GM18505 (cell line): ENCODE measurements around the gene MTIF3.
"Not testable (repeated sequence)": the region's sequence is repeated elsewhere in the genome, so short reads cannot be mapped to it uniquely, and the experiment has no call there.

ENCODE experiments used
- ATAC-seq: cut with Tn5 transposase; IDR thresholded peaks from one replicate; pipeline ENCODE4 v1.9.1; 2021; ENCODE audit not compliant: unreplicated experiment
- POLR2A ChIP-seq: IDR thresholded peaks from 4 replicates; pipeline ENCODE4 v1.6.1; 2011; ENCODE audit warnings: borderline replicate concordance; ENCODE audit not compliant: insufficient read depth, insufficient read length; ENCODE audit errors: extremely low read depth

The MTIF3 gene

GRCh38 chr13:27421101-27421871 is 29.1 kb downstream of the MTIF3 start:
- TF ChIP-seq POLR2A = no peak
- no peak for ATAC-seq

- no peak for TF ChIP-seq POLR2A
- ATAC-seq = no peak
Observed at GRCh38 chr13:27419328-27419727, 31.0 kb downstream of the MTIF3 start.

DNA sequence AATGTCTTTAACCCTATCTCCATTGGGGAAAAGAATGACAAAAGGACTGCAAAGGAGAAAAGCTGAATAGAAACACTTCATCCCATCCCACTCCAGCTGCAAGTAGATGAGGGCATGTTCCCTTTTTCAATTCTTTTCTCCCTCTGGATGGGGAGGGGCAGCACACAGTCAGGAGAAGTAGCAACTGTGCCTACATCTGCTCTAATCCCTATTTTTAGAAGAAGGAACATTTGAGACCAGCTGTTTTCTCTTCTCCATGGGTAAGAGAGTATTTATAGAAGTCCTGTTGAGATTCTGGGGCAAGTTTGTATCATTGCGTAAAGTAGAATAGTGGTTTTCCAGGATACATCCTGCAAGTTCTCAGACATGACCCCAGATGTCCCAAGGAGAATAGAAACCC is 35.2 kb downstream of the MTIF3 start:
- no peak for TF ChIP-seq POLR2A
- ATAC-seq = no peak

GRCh38 chr13:27411341-27411740 is 39.0 kb downstream of the MTIF3 start:
- no peak for ATAC-seq
- TF ChIP-seq POLR2A = no peak

DNA sequence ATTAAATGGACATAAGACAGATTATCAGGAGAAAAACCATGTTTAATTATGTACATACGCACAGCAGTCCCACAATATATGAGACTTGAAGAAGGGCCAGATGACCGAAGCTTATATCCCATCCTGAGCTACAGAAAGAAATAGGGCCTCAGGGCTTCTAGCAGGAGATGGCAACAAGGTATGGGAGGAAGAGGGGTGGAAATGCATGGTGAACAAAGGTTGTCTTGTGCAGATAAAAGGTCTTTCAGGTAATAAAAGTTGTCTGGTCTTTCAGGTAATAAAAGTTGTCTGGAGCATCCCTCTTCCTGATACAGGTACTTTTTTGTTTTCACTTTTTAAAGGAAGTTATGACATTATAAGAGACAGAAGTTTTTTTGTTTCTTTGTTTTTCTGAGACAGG is 41.4 kb downstream of the MTIF3 start:
- ATAC-seq = no peak
- TF ChIP-seq POLR2A = no peak

DNA sequence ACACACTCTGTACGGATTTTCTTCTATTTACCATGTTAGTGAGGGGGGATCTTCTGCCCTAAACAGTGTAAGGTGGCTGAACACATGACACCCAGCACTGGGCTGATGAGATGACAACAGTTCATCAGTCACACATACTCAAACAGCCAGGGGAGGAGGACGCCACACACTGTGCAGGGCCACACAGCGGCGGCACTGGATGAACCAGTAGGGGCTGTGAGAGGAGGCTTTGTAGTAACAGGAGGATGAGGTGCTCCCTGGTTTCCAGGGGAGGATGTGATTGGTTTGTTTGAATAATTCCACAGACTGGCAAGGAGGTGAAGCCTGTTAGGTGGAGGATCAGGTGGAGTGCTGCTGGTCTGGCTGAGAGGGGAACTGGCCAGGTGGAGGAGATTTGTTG is 42.3 kb downstream of the MTIF3 start:
- TF ChIP-seq POLR2A = no peak
- ATAC-seq = no peak

GRCh38 chr13:27406178-27406939 is 44.0 kb downstream of the MTIF3 start:
- no peak for ATAC-seq
- TF ChIP-seq POLR2A = no peak

- ATAC-seq = no peak
Observed at GRCh38 chr13:27405546-27406134, 44.7 kb downstream of the MTIF3 start.

DNA sequence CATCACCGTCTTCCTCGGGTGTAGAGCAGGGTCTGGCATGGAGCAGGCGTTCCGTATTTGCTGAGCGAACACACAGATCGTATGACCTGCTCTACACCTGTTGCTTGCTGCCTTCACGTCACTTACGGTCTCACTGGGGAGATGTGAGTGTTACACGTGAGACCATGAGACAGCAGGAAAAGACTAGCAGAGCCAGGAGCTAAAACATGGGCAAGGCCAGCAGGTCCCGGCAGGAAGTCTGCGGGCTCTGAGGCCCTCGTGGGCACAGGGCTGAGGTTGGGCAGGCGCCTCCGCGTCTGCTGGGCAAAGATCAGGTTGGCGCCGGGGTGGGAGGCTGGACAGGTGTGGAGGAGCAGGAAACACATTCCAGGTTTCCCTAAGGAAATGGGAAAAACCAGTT is 45.7 kb downstream of the MTIF3 start:
- ATAC-seq = no peak

More at GRCh38 chr13:27405546-27406134, 44.7 kb downstream of the MTIF3 start:
- TF ChIP-seq POLR2A = no peak

GRCh38 chr13:27403727-27404385 is 46.5 kb downstream of the MTIF3 start:
- no peak for ATAC-seq
- TF ChIP-seq POLR2A = no peak

More for the DNA sequence above, 45.7 kb downstream of the MTIF3 start:
- TF ChIP-seq POLR2A = no peak

DNA sequence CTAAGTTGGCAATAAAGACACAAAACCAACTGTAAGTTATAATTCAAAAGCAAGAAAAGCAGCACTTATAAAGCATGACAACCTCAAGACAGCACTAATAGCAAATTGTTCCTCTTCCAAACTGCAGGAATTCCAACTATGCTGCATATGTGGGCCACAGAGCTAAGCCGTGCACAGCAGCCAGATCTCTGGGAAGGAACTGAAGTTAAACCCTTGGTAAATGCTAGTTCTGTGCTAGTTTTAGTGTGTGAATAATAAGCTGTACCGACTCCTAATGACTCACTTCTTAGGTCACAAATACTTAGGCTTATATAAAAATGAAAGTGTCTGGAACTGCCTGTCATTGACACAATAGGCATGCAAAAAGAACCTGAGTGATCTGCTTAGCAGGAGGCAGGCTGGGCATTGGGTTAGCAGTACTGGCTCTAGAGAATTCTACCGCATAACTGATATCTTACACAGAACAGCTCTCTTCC is 47.1 kb downstream of the MTIF3 start:
- no peak for TF ChIP-seq POLR2A

GRCh38 chr13:27401210-27401609 is 49.2 kb downstream of the MTIF3 start:
- no peak for ATAC-seq

More for the DNA sequence above, 47.1 kb downstream of the MTIF3 start:
- no peak for ATAC-seq

GRCh38 chr13:27400405-27400804 is 50.0 kb downstream of the MTIF3 start:
- ATAC-seq = not testable (repeated sequence)

More at GRCh38 chr13:27401210-27401609, 49.2 kb downstream of the MTIF3 start:
- TF ChIP-seq POLR2A = no peak

- no peak for TF ChIP-seq POLR2A
- ATAC-seq = no peak
Observed at GRCh38 chr13:27398360-27398759, 52.0 kb downstream of the MTIF3 start.
